Neutrophil (primary cell): ENCODE measurements around the gene ZBED5.

Experiments
- H3K27ac ChIP-seq: fragments of 200-600 bp; sonication (generic); 2 replicates; pipeline ENCODE4 v1.5.1; 2016; ENCODE audit warnings: mild to moderate bottlenecking, moderate library complexity
- H3K27me3 ChIP-seq: fragments of 200-600 bp; sonication (generic); 2 replicates; pipeline ENCODE4 v1.6.0; 2016; ENCODE audit warnings: mild to moderate bottlenecking
- H3K36me3 ChIP-seq: fragments of 200-600 bp; sonication (generic); 2 replicates; pipeline ENCODE4 v1.5.1; 2017
- H3K4me1 ChIP-seq, 2 experiments: fragments of 200-600 bp in 1 of 2; sonication (generic) in 1 of 2; 1 replicate in 1 of 2; 2 replicates in 1 of 2; pipeline versions ENCODE4 v1.5.1 to v1.6.1; 2013 to 2016; ENCODE audit warnings: low read depth in 1 of 2, low read length in 1 of 2, mild to moderate bottlenecking in 1 of 2, moderate library complexity in 1 of 2; ENCODE audit not compliant: control insufficient read depth in 1 of 2, insufficient read depth in 1 of 2
- H3K4me3 ChIP-seq, 2 experiments: fragments of 200-600 bp in 1 of 2; sonication (generic) in 1 of 2; 1 replicate in 1 of 2; 2 replicates in 1 of 2; pipeline ENCODE4 v1.5.1; 2013 to 2016; ENCODE audit warnings: low read depth in 1 of 2, low read length in 1 of 2, mild to moderate bottlenecking in 1 of 2, moderate library complexity in 1 of 2
- H3K9me3 ChIP-seq: fragments of 200-600 bp; sonication (generic); 2 replicates; pipeline ENCODE4 v1.5.1; 2016
- CTCF ChIP-seq: fragments of 200-600 bp; sonication (generic); IDR thresholded peaks from 2 replicates; pipeline ENCODE4 v1.5.1; 2016; ENCODE audit warnings: antibody characterized with exemption

The ZBED5 gene

GRCh38 chr11:10898763-10899025 is 40.8 kb upstream of the ZBED5 start:
- Histone ChIP-seq H3K27ac (no peak overlapping the region), H3K9me3 (no peaks in the 10 kb centered on the region), H3K4me3 (no peak overlapping the region), H3K4me1 (no peaks in the 10 kb centered on the region), H3K36me3 (no peaks in the 10 kb centered on the region), H3K27me3 (no peaks in the 10 kb centered on the region)
- TF ChIP-seq CTCF, result no peak

GRCh38 chr11:10898003-10898762 is 40.3 kb upstream of the ZBED5 start:
- TF ChIP-seq CTCF, result no peak
- H3K27me3 ChIP-seq, result no peaks in the 10 kb centered on the region
- no peaks in the 10 kb centered on the region for H3K36me3 ChIP-seq
- H3K27ac ChIP-seq, result no peak overlapping the region
- H3K9me3 ChIP-seq, result no peaks in the 10 kb centered on the region
- no peaks in the 10 kb centered on the region for H3K4me1 ChIP-seq
- H3K4me3 ChIP-seq, result no peak overlapping the region

GRCh38 chr11:10897150-10897549 is 39.3 kb upstream of the ZBED5 start:
- Histone ChIP-seq H3K4me1 (no peaks in the 10 kb centered on the region), H3K4me3 (no peak overlapping the region), H3K27me3 (no peaks in the 10 kb centered on the region), H3K36me3 (no peaks in the 10 kb centered on the region), H3K27ac (no peak overlapping the region), H3K9me3 (no peaks in the 10 kb centered on the region)
- TF ChIP-seq CTCF, result no peak

- Histone ChIP-seq H3K4me1 (no peaks in the 10 kb centered on the region), H3K36me3 (no peaks in the 10 kb centered on the region), H3K27me3 (no peaks in the 10 kb centered on the region), H3K9me3 (no peaks in the 10 kb centered on the region), H3K27ac (no peak overlapping the region), H3K4me3 (no peak overlapping the region)
- no peak for TF ChIP-seq CTCF
Observed at GRCh38 chr11:10896493-10896892, 38.6 kb upstream of the ZBED5 start.

GRCh38 chr11:10895285-10895684 is 37.4 kb upstream of the ZBED5 start:
- Histone ChIP-seq H3K27me3 (no peaks in the 10 kb centered on the region), H3K4me1 (no peaks in the 10 kb centered on the region), H3K36me3 (no peaks in the 10 kb centered on the region), H3K27ac (no peak overlapping the region), H3K4me3 (no peak overlapping the region), H3K9me3 (no peaks in the 10 kb centered on the region)
- TF ChIP-seq CTCF, result no peak

GRCh38 chr11:10894666-10895065 is 36.8 kb upstream of the ZBED5 start:
- H3K4me1 ChIP-seq, result no peaks in the 10 kb centered on the region
- no peak for TF ChIP-seq CTCF
- no peaks in the 10 kb centered on the region for H3K27me3 ChIP-seq
- H3K27ac ChIP-seq, result no peak overlapping the region
- H3K9me3 ChIP-seq, result no peaks in the 10 kb centered on the region
- no peak overlapping the region for H3K4me3 ChIP-seq
- H3K36me3 ChIP-seq, result no peaks in the 10 kb centered on the region
